Fibroblast of lung (primary cell): ENCODE results near the gene UGT3A2. TPM values are rescaled to one million over a fixed set of nuclear protein-coding genes. Genes with fewer than 3 reads are reported as not detected.

Experiments
- DNase-seq, 2 donors: peaks; one replicate each; pipeline versions ENCODE4 v3.0.0 to v3.0.0-alpha.2; 2010; ENCODE audit warnings: low read depth in 2 of 2
- H2AFZ ChIP-seq: 2 replicates; pipeline ENCODE4 v1.5.1; 2012; ENCODE audit warnings: low read length, control low read depth, inconsistent platforms
- H3K27ac ChIP-seq: 2 replicates; pipeline ENCODE4 v1.5.1; 2011; ENCODE audit warnings: low read length, control low read depth; ENCODE audit not compliant: insufficient read depth
- H3K27me3 ChIP-seq: 2 replicates; pipeline ENCODE4 v1.5.1; 2011; ENCODE audit warnings: mild to moderate bottlenecking, low read length; ENCODE audit not compliant: control insufficient read depth, insufficient read depth
- H3K36me3 ChIP-seq: 2 replicates; pipeline ENCODE4 v1.5.1; 2011; ENCODE audit warnings: low read length; ENCODE audit not compliant: control insufficient read depth, insufficient read depth
- H3K4me1 ChIP-seq: 2 replicates; pipeline ENCODE4 v1.5.1; 2011; ENCODE audit warnings: low read length; ENCODE audit not compliant: control insufficient read depth, insufficient read depth; ENCODE audit errors: extremely low read depth
- H3K4me2 ChIP-seq: 2 replicates; pipeline ENCODE4 v1.5.1; 2011; ENCODE audit warnings: low read length, control low read depth; ENCODE audit not compliant: insufficient read depth; ENCODE audit errors: extremely low read depth
- H3K4me3 ChIP-seq, 4 experiments: fragments of 200-600 bp in 1 of 4; sonication (generic) in 1 of 4; replicated peaks in 1 of 4; 2 replicates each; pipeline ENCODE4 v1.5.1; 2011 to 2016; ENCODE audit warnings: low read length in 4 of 4, low read depth in 3 of 4, mild to moderate bottlenecking in 3 of 4, control low read depth in 2 of 4, inconsistent platforms in 1 of 4, mixed read lengths in 1 of 4; ENCODE audit not compliant: insufficient read depth in 1 of 4; ENCODE audit errors: control extremely low read depth in 1 of 4
- H3K79me2 ChIP-seq: 2 replicates; pipeline ENCODE4 v1.5.1; 2012; ENCODE audit warnings: mild to moderate bottlenecking, low read length, inconsistent platforms; ENCODE audit not compliant: control insufficient read depth, insufficient read depth
- H3K9ac ChIP-seq: 2 replicates; pipeline ENCODE4 v1.5.1; 2011; ENCODE audit warnings: mild to moderate bottlenecking, low read length, control low read depth; ENCODE audit not compliant: insufficient read depth
- H3K9me3 ChIP-seq: 2 replicates; pipeline ENCODE4 v1.5.1; 2012; ENCODE audit warnings: low read depth, low read length; ENCODE audit not compliant: control insufficient read depth, insufficient read depth
- H4K20me1 ChIP-seq: 2 replicates; pipeline ENCODE4 v1.5.1; 2011; ENCODE audit warnings: low read length; ENCODE audit not compliant: control insufficient read depth, insufficient read depth; ENCODE audit errors: extremely low read depth
- EZH2 ChIP-seq: IDR thresholded peaks from 2 replicates; pipeline ENCODE4 v1.5.1; 2012; ENCODE audit warnings: low read length, control low read depth, mild to moderate bottlenecking; ENCODE audit errors: missing control alignments
- polyA plus RNA-seq, 2 donors: library from polyadenylated mRNA; depleted of rRNA in 1 of 2; stranded (reverse) in 1 of 2; unstranded in 1 of 2; fragments of >200 nt; gene quantifications; 2 replicates each; pipeline ENCODE4 v1.2.1, GENCODE V29; 2011 to 2012; ENCODE audit warnings: missing spikeins in 1 of 2
- total RNA-seq: library from RNA; depleted of rRNA; stranded (reverse); fragments of >200 nt; gene quantifications from 2 replicates; pipeline ENCODE4 v1.2.1, GENCODE V29; 2014
- TF ChIP-seq, protein P1 (sequence below), 2 donors: IDR thresholded peaks in 1 of 2; conservative IDR thresholded peaks in 1 of 2; 1 replicate in 1 of 2; 2 replicates in 1 of 2; pipeline ENCODE4 v1.5.1; 2011 to 2012; ENCODE audit warnings: low read length in 2 of 2, control low read depth in 1 of 2, inconsistent platforms in 1 of 2, low read depth in 1 of 2, mild to moderate bottlenecking in 1 of 2

UGT3A2 gene
- total and polyA plus RNA-seq, 2 donors (not counting 1 experiment from before 2014, with no cell fraction given) = not detected

DNA sequence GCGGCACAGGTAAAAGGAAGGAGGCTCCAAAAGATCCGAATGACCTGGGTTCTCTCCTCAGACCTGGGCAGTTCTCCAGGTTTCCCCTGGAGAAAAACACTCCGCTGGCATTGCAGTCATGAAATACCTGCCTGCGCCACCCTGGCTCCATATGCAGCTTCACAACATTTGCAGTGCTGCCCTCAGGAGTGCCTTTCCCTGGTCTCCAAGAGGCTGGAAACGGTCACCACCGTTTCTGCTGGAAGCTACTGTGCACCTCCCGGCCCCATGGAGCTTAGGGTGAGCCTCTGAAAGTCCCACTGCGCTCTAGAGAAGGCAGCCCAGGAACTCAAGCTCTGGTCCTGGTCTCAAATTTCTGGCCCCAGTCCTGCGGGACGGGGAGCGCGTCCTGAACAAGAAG lies 76.2 kb downstream of the UGT3A2 start:
- H2AFZ ChIP-seq = no peak overlapping the region
- H3K27me3 ChIP-seq = peaks cover 3% of the 10 kb centered on the region
- no peak overlapping the region for H3K4me2 ChIP-seq
- TF ChIP-seq EZH2 = no peak
- TF ChIP-seq, protein P1, sequence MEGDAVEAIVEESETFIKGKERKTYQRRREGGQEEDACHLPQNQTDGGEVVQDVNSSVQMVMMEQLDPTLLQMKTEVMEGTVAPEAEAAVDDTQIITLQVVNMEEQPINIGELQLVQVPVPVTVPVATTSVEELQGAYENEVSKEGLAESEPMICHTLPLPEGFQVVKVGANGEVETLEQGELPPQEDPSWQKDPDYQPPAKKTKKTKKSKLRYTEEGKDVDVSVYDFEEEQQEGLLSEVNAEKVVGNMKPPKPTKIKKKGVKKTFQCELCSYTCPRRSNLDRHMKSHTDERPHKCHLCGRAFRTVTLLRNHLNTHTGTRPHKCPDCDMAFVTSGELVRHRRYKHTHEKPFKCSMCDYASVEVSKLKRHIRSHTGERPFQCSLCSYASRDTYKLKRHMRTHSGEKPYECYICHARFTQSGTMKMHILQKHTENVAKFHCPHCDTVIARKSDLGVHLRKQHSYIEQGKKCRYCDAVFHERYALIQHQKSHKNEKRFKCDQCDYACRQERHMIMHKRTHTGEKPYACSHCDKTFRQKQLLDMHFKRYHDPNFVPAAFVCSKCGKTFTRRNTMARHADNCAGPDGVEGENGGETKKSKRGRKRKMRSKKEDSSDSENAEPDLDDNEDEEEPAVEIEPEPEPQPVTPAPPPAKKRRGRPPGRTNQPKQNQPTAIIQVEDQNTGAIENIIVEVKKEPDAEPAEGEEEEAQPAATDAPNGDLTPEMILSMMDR (conservative IDR thresholded peaks at IDR 0.05 in 1 of 2, IDR thresholded peaks at IDR 0.05 in 1 of 2; ENCODE audit: low read depth in 1 of 2, low read length in 2 of 2) = no peak
- H3K36me3 ChIP-seq = no peaks in the 10 kb centered on the region
- no peak for DNase-seq
- no peaks in the 10 kb centered on the region for H3K79me2 ChIP-seq
- H3K9ac ChIP-seq = no peak overlapping the region
- no peak overlapping the region for H3K27ac ChIP-seq
- no peaks in the 10 kb centered on the region for H4K20me1 ChIP-seq
- no peaks in the 10 kb centered on the region for H3K9me3 ChIP-seq
- H3K4me3 ChIP-seq = no peak overlapping the region
- H3K4me1 ChIP-seq = no peaks in the 10 kb centered on the region

DNA sequence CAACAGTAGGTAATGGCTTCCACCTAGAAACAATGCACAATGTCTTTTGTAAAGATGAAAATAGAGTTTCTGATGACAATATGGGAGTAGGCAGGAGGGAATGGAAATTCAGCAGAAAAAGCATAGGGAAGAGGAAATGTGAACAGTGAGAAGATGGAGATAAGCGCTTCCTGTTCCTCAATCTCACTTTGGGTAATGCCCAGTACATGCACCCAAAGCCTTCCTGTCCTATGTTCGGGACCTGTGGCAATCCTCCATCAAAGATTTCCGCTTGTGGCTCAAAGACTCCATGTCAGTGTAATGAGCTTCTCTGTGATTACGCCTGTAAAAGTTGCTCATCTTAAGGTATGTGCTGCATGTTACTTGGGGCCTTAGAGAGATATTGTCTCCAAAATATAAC lies 78.2 kb downstream of the UGT3A2 start:
- Histone ChIP-seq H4K20me1 (no peaks in the 10 kb centered on the region), H3K4me3 (no peak overlapping the region), H3K4me2 (no peak overlapping the region), H3K27ac (no peak overlapping the region), H3K9ac (no peak overlapping the region), H2AFZ (no peak overlapping the region), H3K79me2 (no peaks in the 10 kb centered on the region), H3K4me1 (no peaks in the 10 kb centered on the region), H3K36me3 (no peaks in the 10 kb centered on the region), H3K9me3 (no peaks in the 10 kb centered on the region), H3K27me3 (peaks cover 3% of the 10 kb centered on the region)
- DNase-seq = no peak
- no peak for TF ChIP-seq EZH2
- TF ChIP-seq, protein P1 (conservative IDR thresholded peaks at IDR 0.05 in 1 of 2, IDR thresholded peaks at IDR 0.05 in 1 of 2; ENCODE audit: low read depth in 1 of 2, low read length in 2 of 2) = no peak

DNA sequence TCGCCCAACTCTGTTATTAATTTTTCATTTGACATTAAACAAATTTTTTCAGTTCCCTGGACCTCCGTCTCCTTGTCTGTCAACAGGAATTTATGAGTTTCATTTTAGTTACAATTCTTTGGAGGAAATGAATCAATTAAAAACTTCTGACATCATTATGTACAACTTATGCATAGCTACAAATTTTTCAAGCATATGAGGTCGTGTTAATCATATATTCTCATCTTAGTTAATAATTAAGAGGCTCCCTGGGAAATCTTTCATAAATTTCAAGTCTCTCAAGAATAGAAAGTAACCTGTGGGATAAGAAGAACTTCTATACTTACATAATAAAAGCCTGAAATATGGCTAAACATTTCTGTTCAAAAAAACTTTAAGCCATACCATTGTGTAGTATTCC lies 78.9 kb downstream of the UGT3A2 start:
- Histone ChIP-seq H3K79me2 (no peaks in the 10 kb centered on the region), H3K4me3 (no peak overlapping the region), H3K27me3 (peaks cover 3% of the 10 kb centered on the region), H3K4me2 (no peak overlapping the region), H3K9ac (no peak overlapping the region), H4K20me1 (no peaks in the 10 kb centered on the region), H2AFZ (no peak overlapping the region), H3K36me3 (no peaks in the 10 kb centered on the region), H3K27ac (no peak overlapping the region), H3K4me1 (no peaks in the 10 kb centered on the region), H3K9me3 (no peaks in the 10 kb centered on the region)
- DNase-seq = no peak
- TF ChIP-seq, protein P1 (conservative IDR thresholded peaks at IDR 0.05 in 1 of 2, IDR thresholded peaks at IDR 0.05 in 1 of 2; ENCODE audit: low read depth in 1 of 2, low read length in 2 of 2) = no peak
- TF ChIP-seq EZH2 = no peak

Other genes with a start within 250 kb of the UGT3A2 start
- 10.3 and 67.9 TPM in 2 replicates for gene IL7R, start 210.0 kb downstream of the UGT3A2 start, total RNA-seq
- gene IL7R, start 210.0 kb downstream of the UGT3A2 start, polyA plus RNA-seq = 195 and 266 TPM in 2 replicates
- 0.33 TPM in 1 of 2 replicates, not detected in the other for gene CAPSL, start 128.3 kb downstream of the UGT3A2 start, total RNA-seq
- 0.73 and 0.96 TPM in 2 replicates for gene CAPSL, start 128.3 kb downstream of the UGT3A2 start, polyA plus RNA-seq
- not detected in 2 replicates for gene UGT3A1, start 75.5 kb downstream of the UGT3A2 start, total RNA-seq
- gene UGT3A1, start 75.5 kb downstream of the UGT3A2 start, polyA plus RNA-seq = not detected in 2 replicates
- gene LMBRD2, start 85.0 kb upstream of the UGT3A2 start, total RNA-seq = 18.0 and 19.8 TPM in 2 replicates
- 4.7 and 7.2 TPM in 2 replicates for gene LMBRD2, start 85.0 kb upstream of the UGT3A2 start, polyA plus RNA-seq
- gene SKP2, start 85.2 kb upstream of the UGT3A2 start, total RNA-seq = 10.6 and 11.0 TPM in 2 replicates
- 22.4 and 30.8 TPM in 2 replicates for gene SKP2, start 85.2 kb upstream of the UGT3A2 start, polyA plus RNA-seq
- 24.4 and 26.9 TPM in 2 replicates for gene NADK2, start 175.0 kb upstream of the UGT3A2 start, total RNA-seq
- 11.5 and 11.6 TPM in 2 replicates for gene NADK2, start 175.0 kb upstream of the UGT3A2 start, polyA plus RNA-seq
- gene RANBP3L, start 235.0 kb upstream of the UGT3A2 start, total RNA-seq = under 0.01 TPM in 1 of 2 replicates, not detected in the other
- gene RANBP3L, start 235.0 kb upstream of the UGT3A2 start, polyA plus RNA-seq = 0.03 and 0.09 TPM in 2 replicates